Fibroblast of mammary gland (primary cell): ENCODE measurements around the gene NLRP13.

Experiments
- DNase-seq: peaks from one replicate; pipeline ENCODE4 v3.0.0-alpha.2; 2010; ENCODE audit warnings: low read depth
- H3K4me3 ChIP-seq: 2 replicates; pipeline ENCODE4 v1.5.1; 2011; ENCODE audit warnings: low read depth, mild to moderate bottlenecking, low read length, moderate library complexity; ENCODE audit not compliant: control insufficient read depth
- TF ChIP-seq, protein P1 (sequence below): conservative IDR thresholded peaks from 2 replicates; pipeline ENCODE4 v1.5.1; 2011; ENCODE audit warnings: low read depth, low read length, inconsistent platforms; ENCODE audit not compliant: control insufficient read depth, insufficient read depth

NLRP13 gene

GRCh38 chr19:55902080-55902751 lies 29.9 kb downstream of the NLRP13 start:
- TF ChIP-seq, protein P1, sequence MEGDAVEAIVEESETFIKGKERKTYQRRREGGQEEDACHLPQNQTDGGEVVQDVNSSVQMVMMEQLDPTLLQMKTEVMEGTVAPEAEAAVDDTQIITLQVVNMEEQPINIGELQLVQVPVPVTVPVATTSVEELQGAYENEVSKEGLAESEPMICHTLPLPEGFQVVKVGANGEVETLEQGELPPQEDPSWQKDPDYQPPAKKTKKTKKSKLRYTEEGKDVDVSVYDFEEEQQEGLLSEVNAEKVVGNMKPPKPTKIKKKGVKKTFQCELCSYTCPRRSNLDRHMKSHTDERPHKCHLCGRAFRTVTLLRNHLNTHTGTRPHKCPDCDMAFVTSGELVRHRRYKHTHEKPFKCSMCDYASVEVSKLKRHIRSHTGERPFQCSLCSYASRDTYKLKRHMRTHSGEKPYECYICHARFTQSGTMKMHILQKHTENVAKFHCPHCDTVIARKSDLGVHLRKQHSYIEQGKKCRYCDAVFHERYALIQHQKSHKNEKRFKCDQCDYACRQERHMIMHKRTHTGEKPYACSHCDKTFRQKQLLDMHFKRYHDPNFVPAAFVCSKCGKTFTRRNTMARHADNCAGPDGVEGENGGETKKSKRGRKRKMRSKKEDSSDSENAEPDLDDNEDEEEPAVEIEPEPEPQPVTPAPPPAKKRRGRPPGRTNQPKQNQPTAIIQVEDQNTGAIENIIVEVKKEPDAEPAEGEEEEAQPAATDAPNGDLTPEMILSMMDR, result no peak
- DNase-seq, result no peak
- no peak overlapping the region for H3K4me3 ChIP-seq

GRCh38 chr19:55901369-55902079 lies 30.6 kb downstream of the NLRP13 start:
- no peak for DNase-seq
- TF ChIP-seq, protein P1, result no peak
- no peak overlapping the region for H3K4me3 ChIP-seq

GRCh38 chr19:55898911-55899310 lies 33.2 kb downstream of the NLRP13 start:
- no peak overlapping the region for H3K4me3 ChIP-seq
- TF ChIP-seq, protein P1, result no peak
- DNase-seq, result no peak

- DNase-seq, result no peak
- TF ChIP-seq, protein P1, result no peak
- H3K4me3 ChIP-seq, result no peak overlapping the region
These were observed 49.5 kb downstream of the NLRP13 start for GRCh38 chr19:55882626-55883025.

GRCh38 chr19:55877211-55877610 lies 54.9 kb downstream of the NLRP13 start:
- H3K4me3 ChIP-seq, result no peak overlapping the region
- TF ChIP-seq, protein P1, result no peak
- DNase-seq, result no peak

GRCh38 chr19:55870736-55871135 lies 61.4 kb downstream of the NLRP13 start:
- TF ChIP-seq, protein P1, result no peak
- no peak overlapping the region for H3K4me3 ChIP-seq
- no peak for DNase-seq
